Activated T-cell treated with anti-CD3 and anti-CD28 coated beads for 48 hours (primary cell): ENCODE results near the gene MVK.

Experiments used
- DNase-seq: peaks from one replicate; pipeline ENCODE4 v3.0.0-alpha.2; 2020; ENCODE audit warnings: low read depth

Gene MVK

GRCh38 chr12:109573029-109573913 lies at the start of gene MVK, which contains the start of gene MMAB:
Gene MVK, plus strand, starts transcription at chr12:109573794. Its CDS starts 1,029 bp downstream, at chr12:109574823.
Gene MMAB, minus strand, starts transcription at chr12:109573504. Its CDS starts 24 bp downstream, at chr12:109573480.
- DNase-seq, result peak; percentile 95

- no peak for DNase-seq
These were observed 48.9 kb upstream of the MVK start for GRCh38 chr12:109524466-109525278.

GRCh38 chr12:109525279-109525585 lies 48.4 kb upstream of the MVK start:
- DNase-seq, result no peak

GRCh38 chr12:109527489-109528123 lies 46.0 kb upstream of the MVK start:
- DNase-seq, result no peak

GRCh38 chr12:109529691-109530640 lies 43.6 kb upstream of the MVK start:
- DNase-seq, result no peak

GRCh38 chr12:109531411-109531810 lies 42.2 kb upstream of the MVK start:
- no peak for DNase-seq

GRCh38 chr12:109532721-109533486 lies 40.7 kb upstream of the MVK start:
- DNase-seq, result no peak

- DNase-seq, result no peak
These were observed 40.2 kb upstream of the MVK start for GRCh38 chr12:109533487-109533740.

GRCh38 chr12:109534456-109534855 lies 39.1 kb upstream of the MVK start:
- no peak for DNase-seq

- no peak for DNase-seq
These were observed 38.2 kb upstream of the MVK start for GRCh38 chr12:109535231-109535862.

GRCh38 chr12:109535863-109536250 lies 37.7 kb upstream of the MVK start:
- DNase-seq, result no peak

- no peak for DNase-seq
These were observed 36.5 kb upstream of the MVK start for GRCh38 chr12:109537136-109537535.

- DNase-seq, result no peak
These were observed 35.3 kb upstream of the MVK start for GRCh38 chr12:109538191-109538863.

- DNase-seq, result no peak
These were observed 34.1 kb upstream of the MVK start for GRCh38 chr12:109539508-109539907.

- DNase-seq, result no peak
These were observed 32.8 kb upstream of the MVK start for GRCh38 chr12:109540526-109541412.

GRCh38 chr12:109541413-109541726 lies 32.2 kb upstream of the MVK start:
- no peak for DNase-seq

GRCh38 chr12:109542014-109542413 lies 31.6 kb upstream of the MVK start:
- DNase-seq, result no peak

GRCh38 chr12:109542876-109543275 lies 30.7 kb upstream of the MVK start:
- no peak for DNase-seq

- DNase-seq, result no peak
These were observed 28.6 kb upstream of the MVK start for GRCh38 chr12:109544955-109545531.
